ENCODE results near the gene ARHGEF16. TPM values are rescaled to one million over a fixed set of nuclear protein-coding genes. Genes with fewer than 3 reads are reported as not detected.
A peak's percentile ranks its signal among the peaks of the same experiment; 100 is the strongest.

ARHGEF16 gene
- total RNA-seq, 6 donors from 2014 or later: 11.9 to 28.9 (median 13.4) TPM

GRCh38 chr1:3472088-3472850 is 17.8 kb downstream of the ARHGEF16 start:
- peak in 1 of 2 donors; percentile 76 for DNase-seq
- Histone ChIP-seq H3K9me3 (no peaks in the 10 kb centered on the region), H3K4me1 (no peaks in the 10 kb centered on the region), H3K27ac (no peak overlapping the region), H3K27me3 (no peaks in the 10 kb centered on the region), H3K4me3 (no peak overlapping the region), H3K36me3 (peaks cover 0 to 5% (median 2%) of the 10 kb centered on the region in 4 donors)
- WGBS, 2 donors: 94 to 100% methylated on average over 3 to 23 of the region's 25 CpGs
- no peak for TF ChIP-seq EP300 (IDR thresholded peaks at IDR 0.05)
- TF ChIP-seq, protein P1, sequence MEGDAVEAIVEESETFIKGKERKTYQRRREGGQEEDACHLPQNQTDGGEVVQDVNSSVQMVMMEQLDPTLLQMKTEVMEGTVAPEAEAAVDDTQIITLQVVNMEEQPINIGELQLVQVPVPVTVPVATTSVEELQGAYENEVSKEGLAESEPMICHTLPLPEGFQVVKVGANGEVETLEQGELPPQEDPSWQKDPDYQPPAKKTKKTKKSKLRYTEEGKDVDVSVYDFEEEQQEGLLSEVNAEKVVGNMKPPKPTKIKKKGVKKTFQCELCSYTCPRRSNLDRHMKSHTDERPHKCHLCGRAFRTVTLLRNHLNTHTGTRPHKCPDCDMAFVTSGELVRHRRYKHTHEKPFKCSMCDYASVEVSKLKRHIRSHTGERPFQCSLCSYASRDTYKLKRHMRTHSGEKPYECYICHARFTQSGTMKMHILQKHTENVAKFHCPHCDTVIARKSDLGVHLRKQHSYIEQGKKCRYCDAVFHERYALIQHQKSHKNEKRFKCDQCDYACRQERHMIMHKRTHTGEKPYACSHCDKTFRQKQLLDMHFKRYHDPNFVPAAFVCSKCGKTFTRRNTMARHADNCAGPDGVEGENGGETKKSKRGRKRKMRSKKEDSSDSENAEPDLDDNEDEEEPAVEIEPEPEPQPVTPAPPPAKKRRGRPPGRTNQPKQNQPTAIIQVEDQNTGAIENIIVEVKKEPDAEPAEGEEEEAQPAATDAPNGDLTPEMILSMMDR (IDR thresholded peaks at IDR 0.05): peak in 1 of 6 experiments; percentile 2
- no peak for ATAC-seq (ENCODE audit: low FRiP score in 2 of 2)

- peak in 1 of 2 donors; percentile 78 for DNase-seq
- Histone ChIP-seq H3K27me3 (no peaks in the 10 kb centered on the region), H3K4me3 (no peak overlapping the region), H3K36me3 (peaks cover 0 to 5% (median 2%) of the 10 kb centered on the region in 4 donors), H3K4me1 (no peaks in the 10 kb centered on the region), H3K9me3 (no peaks in the 10 kb centered on the region), H3K27ac (no peak overlapping the region)
- no peak for TF ChIP-seq POLR2A (IDR thresholded peaks at IDR 0.05)
- TF ChIP-seq EP300 (IDR thresholded peaks at IDR 0.05): no peak
- ATAC-seq (ENCODE audit: low FRiP score in 2 of 2): no peak
- WGBS, 2 donors: 86 to 94% methylated on average over 12 to 13 of the region's 17 CpGs
These were observed 18.4 kb downstream of the ARHGEF16 start for GRCh38 chr1:3472906-3473305.

GRCh38 chr1:3473381-3473844 is 18.9 kb downstream of the ARHGEF16 start:
- ATAC-seq (ENCODE audit: low FRiP score in 2 of 2) (no peak), DNase-seq (no peak)
- WGBS, 2 donors: 73 to 82% methylated on average over 5 to 20 of the region's 20 CpGs
- peaks cover 0 to 5% (median 2%) of the 10 kb centered on the region in 4 donors for H3K36me3 ChIP-seq
- no peak overlapping the region for H3K4me3 ChIP-seq
- no peak overlapping the region for H3K27ac ChIP-seq
- H3K27me3 ChIP-seq: no peaks in the 10 kb centered on the region
- TF ChIP-seq EP300 (IDR thresholded peaks at IDR 0.05): no peak
- no peak for TF ChIP-seq POLR2A (IDR thresholded peaks at IDR 0.05)
- TF ChIP-seq POLR2AphosphoS5 (IDR thresholded peaks at IDR 0.05): no peak
- no peaks in the 10 kb centered on the region for H3K9me3 ChIP-seq
- no peaks in the 10 kb centered on the region for H3K4me1 ChIP-seq

DNA sequence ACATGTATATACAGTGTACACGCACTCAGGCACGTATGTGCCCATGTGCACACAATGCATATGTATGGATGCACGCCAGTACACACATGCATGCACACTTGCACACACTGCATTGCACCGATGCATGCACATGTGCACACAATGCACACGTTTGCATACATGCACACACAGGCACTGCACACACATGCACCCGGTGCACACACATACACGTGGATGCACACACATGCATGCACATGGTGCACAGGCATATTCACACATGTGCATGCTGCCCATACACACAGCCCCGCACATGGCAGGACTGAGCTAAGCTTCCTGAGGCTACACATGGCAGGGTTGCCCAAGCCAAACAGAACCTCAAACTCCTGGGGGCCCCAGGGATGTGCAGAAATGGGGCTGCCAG is 19.6 kb downstream of the ARHGEF16 start:
- H3K4me1 ChIP-seq: no peaks in the 10 kb centered on the region
- H3K36me3 ChIP-seq: peaks cover 0 to 5% (median 2%) of the 10 kb centered on the region in 4 donors
- H3K27ac ChIP-seq: no peak overlapping the region
- H3K4me3 ChIP-seq: no peak overlapping the region
- WGBS, 2 donors: 94 to 96% methylated on average over 7 to 8 of the region's 8 CpGs
- peak in 1 of 2 donors; percentile 4 for DNase-seq
- no peak for TF ChIP-seq POLR2AphosphoS5 (IDR thresholded peaks at IDR 0.05)
- no peak for TF ChIP-seq POLR2A (IDR thresholded peaks at IDR 0.05)
- TF ChIP-seq, protein P1 (IDR thresholded peaks at IDR 0.05): no peak
- TF ChIP-seq EP300 (IDR thresholded peaks at IDR 0.05): no peak
- H3K27me3 ChIP-seq: no peaks in the 10 kb centered on the region
- no peak for ATAC-seq (ENCODE audit: low FRiP score in 2 of 2)
- no peaks in the 10 kb centered on the region for H3K9me3 ChIP-seq

DNA sequence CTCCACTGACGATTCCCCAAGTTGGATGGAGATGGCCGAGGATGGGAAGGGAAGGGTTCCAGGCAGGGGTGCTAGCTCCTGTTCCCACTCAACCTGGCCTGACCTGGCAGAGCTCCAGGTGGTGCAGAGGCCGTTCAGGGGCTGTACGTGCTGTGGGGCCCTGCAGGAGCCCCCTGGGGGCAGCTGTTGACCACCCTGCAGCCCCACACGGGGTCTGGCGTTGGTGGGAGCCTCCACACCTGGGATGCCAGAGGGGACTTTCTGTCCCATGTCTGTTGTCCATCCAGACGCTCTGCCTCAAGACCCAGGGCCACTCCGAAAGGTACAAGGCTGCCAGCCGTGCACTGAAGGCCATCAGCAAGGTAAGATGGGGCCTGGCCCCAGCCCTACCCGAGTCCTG is 20.0 kb downstream of the ARHGEF16 start:
- no peaks in the 10 kb centered on the region for H3K4me1 ChIP-seq
- TF ChIP-seq POLR2A (IDR thresholded peaks at IDR 0.05): no peak
- H3K36me3 ChIP-seq: peaks cover 0 to 3% (median under 1%) of the 10 kb centered on the region in 4 donors
- H3K4me3 ChIP-seq: no peak overlapping the region
- DNase-seq (peak in 1 of 2 donors; percentile 72), ATAC-seq (ENCODE audit: low FRiP score in 2 of 2) (no peak)
- 73 to 81% methylated on average over 6 to 10 of the region's 10 CpGs for WGBS, 2 donors
- no peaks in the 10 kb centered on the region for H3K9me3 ChIP-seq
- H3K27me3 ChIP-seq: no peaks in the 10 kb centered on the region
- H3K27ac ChIP-seq: no peak overlapping the region

DNA sequence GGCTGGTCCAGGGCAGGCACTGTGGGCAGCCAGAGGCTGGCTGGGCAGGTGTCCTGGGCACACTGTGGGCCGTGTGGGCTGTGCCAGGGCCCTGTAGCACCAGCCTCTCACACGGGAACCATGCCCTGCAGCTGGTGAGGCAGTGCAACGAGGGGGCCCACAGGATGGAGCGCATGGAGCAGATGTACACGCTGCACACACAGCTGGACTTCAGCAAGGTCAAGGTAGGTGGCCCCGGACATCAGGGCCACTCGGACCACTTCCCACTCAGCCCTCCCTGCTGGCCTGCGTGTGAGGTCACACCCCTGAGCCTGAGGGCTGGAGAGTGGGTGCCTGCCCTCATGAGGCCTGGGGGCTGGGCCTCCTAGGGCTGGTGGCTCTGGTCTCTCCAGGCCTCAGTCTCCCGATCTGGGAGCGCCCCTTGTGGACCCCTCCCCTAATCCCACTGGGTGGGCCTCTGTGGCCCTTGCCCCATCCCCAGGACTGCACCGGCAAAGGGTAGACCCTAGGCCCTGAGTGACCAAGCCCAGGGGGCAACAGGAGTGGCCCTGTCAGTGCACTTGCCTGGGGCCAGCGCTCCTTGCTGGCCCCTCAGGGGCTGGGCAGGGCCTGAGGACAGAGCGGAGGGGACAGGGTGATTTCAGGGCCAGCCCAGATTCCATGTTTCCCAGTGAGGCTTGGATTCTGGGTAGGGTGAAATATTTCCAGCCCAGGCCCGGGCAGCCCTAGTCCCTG is 21.5 kb downstream of the ARHGEF16 start:
- no peak for ATAC-seq (ENCODE audit: low FRiP score in 2 of 2)
- Histone ChIP-seq H3K9me3 (no peaks in the 10 kb centered on the region), H3K36me3 (no peaks in the 10 kb centered on the region), H3K4me1 (no peaks in the 10 kb centered on the region), H3K27me3 (no peaks in the 10 kb centered on the region), H3K4me3 (no peak overlapping the region), H3K27ac (no peak overlapping the region)
- DNase-seq: peak in 1 of 2 donors; percentile 63
- 93 to 96% methylated on average over 2 to 10 of the region's 14 CpGs for WGBS, 2 donors
- TF ChIP-seq EP300 (IDR thresholded peaks at IDR 0.05): no peak
- no peak for TF ChIP-seq POLR2A (IDR thresholded peaks at IDR 0.05)
- TF ChIP-seq POLR2AphosphoS5 (IDR thresholded peaks at IDR 0.05): no peak
- TF ChIP-seq, protein P1 (IDR thresholded peaks at IDR 0.05): no peak
